GM19023 (cell line): Measurements from ENCODE around the gene ZNFX1.
A peak's percentile ranks its signal among the peaks of the same experiment; 100 is the strongest.
"Not testable (repeated sequence)": the region's sequence is repeated elsewhere in the genome, so short reads cannot be mapped to it uniquely, and the experiment has no call there.

Source experiments
- ATAC-seq: cut with Tn5 transposase; IDR thresholded peaks from one replicate; pipeline ENCODE4 v1.9.1; 2021; ENCODE audit warnings: mild to moderate bottlenecking, moderate library complexity; ENCODE audit not compliant: unreplicated experiment

ZNFX1 gene

GRCh38 chr20:49252556-49253350 is 25.1 kb downstream of the ZNFX1 start:
- ATAC-seq, result no peak

- ATAC-seq, result no peak
Observed at GRCh38 chr20:49248879-49249665, 28.8 kb downstream of the ZNFX1 start.

GRCh38 chr20:49248301-49248700 is 29.6 kb downstream of the ZNFX1 start:
- ATAC-seq, result no peak

GRCh38 chr20:49247792-49248191 is 30.1 kb downstream of the ZNFX1 start:
- no peak for ATAC-seq

DNA sequence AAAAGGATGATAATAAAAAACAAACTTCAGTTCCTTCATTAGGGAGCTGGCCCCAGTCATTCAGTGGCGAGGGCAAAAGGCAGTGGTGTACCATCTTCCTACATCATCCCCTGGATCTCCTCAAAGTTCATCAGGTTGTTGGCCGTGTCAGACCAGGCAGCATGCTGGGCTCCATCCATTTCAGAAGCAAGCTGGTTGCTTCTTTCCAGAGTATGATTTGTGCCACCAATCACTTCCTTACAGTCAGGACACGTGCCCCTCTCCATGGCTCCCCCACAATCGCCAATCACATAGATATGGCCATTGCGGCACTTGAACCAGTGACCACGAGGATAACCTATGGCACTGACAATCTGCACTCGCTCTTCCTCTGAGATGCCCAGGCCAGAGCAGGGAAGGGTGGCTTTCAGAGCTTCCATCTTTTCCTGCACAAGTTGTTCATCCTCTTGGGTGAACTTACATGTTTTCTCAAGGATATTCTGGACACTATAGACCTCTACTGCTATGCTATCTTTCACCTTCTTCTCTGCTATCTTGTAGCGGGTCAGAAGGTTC is 30.6 kb downstream of the ZNFX1 start:
- ATAC-seq, result no peak

- no peak for ATAC-seq
Observed at GRCh38 chr20:49245921-49246740, 31.7 kb downstream of the ZNFX1 start.

DNA sequence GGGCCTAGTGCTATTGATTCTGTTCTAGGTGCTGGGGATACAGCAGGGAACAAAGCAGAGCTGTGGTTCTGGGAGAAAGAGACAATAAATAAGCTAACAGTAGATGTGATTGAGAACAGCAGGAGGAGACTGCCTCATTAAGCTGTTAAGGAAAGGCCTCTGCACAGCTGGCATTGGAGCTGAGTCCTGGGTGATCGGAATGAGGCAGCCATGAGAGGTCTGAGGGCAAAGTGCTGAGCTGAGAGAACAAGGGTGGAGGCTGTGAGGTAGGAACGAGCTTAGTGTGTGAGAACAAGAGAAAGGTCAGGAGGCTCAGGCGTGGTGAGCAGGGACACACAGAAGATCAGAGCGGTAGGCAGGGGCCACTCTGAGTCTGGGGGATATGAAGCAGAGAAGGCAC is 40.3 kb downstream of the ZNFX1 start:
- ATAC-seq, result no peak

DNA sequence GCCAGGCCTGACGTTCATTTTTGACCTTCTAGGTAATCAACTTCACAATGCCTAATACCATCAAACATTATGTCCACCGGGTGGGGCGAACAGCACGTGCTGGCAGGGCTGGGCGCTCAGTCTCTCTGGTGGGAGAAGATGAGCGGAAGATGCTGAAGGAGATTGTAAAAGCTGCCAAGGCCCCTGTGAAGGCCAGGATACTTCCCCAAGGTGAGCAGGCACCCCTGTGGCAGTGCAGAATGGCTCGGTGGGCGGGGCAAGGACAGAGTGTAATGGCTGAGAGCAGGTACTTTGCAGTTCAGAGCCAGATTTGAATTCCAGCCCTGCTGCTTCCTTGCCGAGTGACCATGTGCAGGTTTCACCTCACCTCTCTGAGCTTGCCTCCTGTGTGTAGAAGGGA is 41.6 kb downstream of the ZNFX1 start:
- ATAC-seq, result no peak

DNA sequence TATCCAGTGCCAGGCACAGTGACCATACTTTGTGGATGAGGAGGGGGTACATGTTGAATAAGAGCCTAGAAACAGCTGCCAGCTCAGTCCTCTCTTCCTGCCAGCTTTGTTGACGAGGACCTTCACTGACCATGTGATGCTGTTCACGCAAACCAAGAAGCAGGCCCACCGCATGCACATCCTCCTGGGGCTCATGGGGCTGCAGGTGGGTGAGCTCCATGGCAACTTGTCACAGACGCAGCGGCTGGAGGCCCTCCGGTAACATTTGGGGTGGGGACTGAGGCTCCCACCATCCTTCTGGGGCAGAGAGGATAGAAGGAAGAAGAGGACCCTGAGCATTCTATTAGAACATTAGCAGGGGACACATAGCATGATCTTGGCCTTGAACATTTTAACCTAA is 43.0 kb downstream of the ZNFX1 start:
- no peak for ATAC-seq

DNA sequence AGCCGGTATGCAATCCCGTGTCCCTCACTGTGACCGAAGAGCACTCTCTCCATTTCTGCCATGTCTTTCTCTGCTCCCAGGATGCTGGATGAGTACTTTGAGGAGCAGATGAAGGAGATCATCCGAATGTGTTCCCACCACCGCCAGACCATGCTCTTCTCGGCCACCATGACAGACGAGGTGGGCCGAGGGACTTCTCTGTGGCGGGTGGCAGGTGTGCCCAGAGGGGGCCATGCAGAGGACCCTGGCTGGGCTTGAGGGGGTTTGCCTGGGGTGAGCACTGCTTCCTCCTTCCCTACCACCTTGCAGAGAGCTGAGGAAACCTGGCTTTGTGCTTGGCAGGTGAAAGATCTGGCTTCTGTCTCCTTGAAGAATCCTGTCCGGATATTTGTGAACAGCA is 44.6 kb downstream of the ZNFX1 start:
- ATAC-seq, result no peak

DNA sequence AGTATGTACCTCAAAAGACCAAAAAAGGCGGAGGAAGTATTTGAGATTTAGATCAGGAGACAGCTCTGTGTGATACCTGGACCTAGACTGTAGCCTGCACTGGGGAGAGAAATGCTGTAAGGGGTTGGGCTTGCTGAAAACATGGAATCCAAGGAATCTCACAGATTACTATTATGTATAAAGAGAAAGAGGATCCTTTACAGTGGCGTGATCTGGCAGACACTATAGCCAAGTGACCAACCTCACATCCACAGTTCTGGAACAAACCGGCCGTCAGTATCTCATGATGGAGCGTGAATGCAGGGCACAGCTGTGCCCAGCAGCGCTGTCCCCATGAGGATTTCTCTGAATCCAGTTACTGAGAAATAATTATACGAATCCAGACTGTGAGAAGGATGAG is 46.4 kb downstream of the ZNFX1 start:
- ATAC-seq, result no peak

DNA sequence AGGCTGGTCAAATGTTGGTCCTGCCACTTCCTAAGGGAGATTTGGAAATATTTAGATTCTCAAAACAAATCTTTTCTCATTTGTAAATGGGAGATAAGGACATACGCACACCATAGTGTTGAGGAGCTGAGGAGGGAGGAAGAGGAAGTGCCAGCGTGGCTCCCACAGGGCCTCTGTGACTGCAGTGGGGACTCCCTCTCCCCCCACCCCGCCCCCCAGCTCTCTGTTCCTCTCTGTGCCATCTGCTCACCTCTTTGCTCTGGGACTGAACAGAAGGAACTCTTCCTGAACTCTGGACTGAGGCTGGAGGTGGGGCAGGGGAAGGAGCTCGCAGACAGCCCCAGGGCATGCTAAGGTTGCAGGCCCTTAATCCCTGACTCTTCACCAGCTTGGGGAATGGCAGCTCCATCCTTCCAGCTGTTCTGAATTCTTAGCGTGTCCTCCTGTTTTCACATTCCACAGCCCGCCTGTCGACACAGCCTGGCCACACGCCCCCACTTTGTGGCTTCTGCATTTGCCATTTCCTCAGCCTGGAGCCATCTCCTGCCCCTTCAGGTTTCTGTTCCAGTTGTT is 47.2 kb downstream of the ZNFX1 start:
- ATAC-seq, result no peak

- ATAC-seq, result no peak
Observed at GRCh38 chr20:49230021-49230420, 47.8 kb downstream of the ZNFX1 start.

- ATAC-seq, result no peak
Observed at GRCh38 chr20:49229381-49229780, 48.5 kb downstream of the ZNFX1 start.

DNA sequence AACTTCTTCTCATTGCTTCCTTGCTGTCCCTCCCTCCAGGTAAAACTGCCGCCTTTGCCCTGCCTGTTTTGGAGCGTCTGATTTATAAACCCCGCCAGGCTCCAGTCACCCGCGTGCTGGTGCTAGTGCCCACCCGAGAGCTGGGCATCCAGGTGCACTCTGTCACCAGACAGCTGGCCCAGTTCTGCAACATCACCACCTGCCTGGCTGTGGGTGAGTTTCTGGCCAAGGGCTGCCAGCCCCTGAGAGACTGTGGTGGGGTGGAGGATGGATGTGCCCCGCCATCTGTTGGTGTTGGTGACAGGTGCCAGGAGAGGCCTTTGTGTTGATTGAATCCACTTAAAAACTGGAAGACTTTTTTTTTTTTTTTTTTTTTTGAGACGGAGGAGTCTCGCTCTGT is 49.2 kb downstream of the ZNFX1 start:
- ATAC-seq, result no peak

- no peak for ATAC-seq
Observed at GRCh38 chr20:49225896-49226295, 52.0 kb downstream of the ZNFX1 start.

DNA sequence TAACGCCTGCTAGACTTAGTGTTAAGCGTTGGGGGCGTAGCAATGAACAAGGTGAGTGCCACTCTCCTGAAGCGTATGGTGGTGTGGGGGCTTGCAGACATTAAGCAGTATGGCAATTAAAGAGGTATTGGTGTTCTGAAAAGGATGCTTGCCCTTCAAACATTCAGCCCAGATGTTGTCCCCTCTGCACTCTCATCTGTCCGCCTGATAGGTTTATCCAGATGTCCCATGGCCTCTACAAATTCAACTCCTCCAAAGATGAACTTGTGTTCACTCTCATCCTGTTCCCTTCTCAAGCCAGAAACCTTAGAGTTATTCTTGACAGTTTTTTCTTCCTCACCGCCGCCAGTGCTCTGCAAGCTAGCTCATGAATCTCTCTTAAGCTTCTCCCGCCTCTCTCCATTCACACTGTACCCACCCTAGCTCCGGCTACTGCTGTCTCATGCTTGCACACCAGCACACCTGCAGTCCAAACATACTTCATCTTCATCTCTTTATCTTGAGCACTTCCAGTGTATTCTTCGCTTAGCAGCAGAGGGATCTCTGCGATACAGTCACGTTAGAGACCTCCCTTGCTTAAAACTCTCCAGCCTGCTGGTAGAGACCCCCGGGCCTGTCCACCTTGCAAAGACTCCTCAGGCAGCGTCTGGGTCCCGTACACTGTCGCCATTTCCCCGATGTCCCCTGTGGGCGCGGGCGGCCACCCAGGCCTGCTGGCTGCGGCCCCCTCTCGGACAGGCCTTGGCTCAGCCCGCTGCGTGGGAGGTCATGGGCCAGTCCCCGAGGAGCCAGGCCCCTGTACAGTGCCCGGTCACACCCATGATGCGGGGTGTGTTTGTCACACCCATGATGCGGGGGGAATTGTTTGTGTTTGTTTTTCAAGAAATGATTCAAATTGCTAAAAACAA is 57.7 kb downstream of the ZNFX1 start:
- ATAC-seq, result no peak

GRCh38 chr20:49219091-49219923 is 58.5 kb downstream of the ZNFX1 start, which contains the start of gene DDX27:
Gene DDX27 (plus strand): TSS chr20:49219416. CDS start chr20:49219449, 33 bp downstream.
- peak; percentile 94 for ATAC-seq

- not testable (repeated sequence) for ATAC-seq
Observed at GRCh38 chr20:49218739-49219090, 59.1 kb downstream of the ZNFX1 start.
